Ishikawa (cell line): ENCODE measurements around the gene TTC13.

Experiments used
- CEBPB ChIP-seq: IDR thresholded peaks from 2 replicates; pipeline ENCODE4 v1.6.1; 2012
- CREB1 ChIP-seq: IDR thresholded peaks from 2 replicates; pipeline ENCODE4 v1.6.1; 2012; ENCODE audit warnings: low read depth
- EGR1 ChIP-seq: IDR thresholded peaks from 2 replicates; pipeline ENCODE4 v1.6.1; 2012
- EP300 ChIP-seq: IDR thresholded peaks from 2 replicates; pipeline ENCODE4 v1.6.1; 2012; ENCODE audit warnings: borderline replicate concordance
- FOXM1 ChIP-seq: IDR thresholded peaks from 2 replicates; pipeline ENCODE4 v1.6.1; 2012; ENCODE audit warnings: low read depth, borderline replicate concordance
- MAX ChIP-seq: IDR thresholded peaks from 2 replicates; pipeline ENCODE4 v1.6.1; 2012
- NFIC ChIP-seq: IDR thresholded peaks from 2 replicates; pipeline ENCODE4 v1.6.1; 2012
- RAD21 ChIP-seq: IDR thresholded peaks from 2 replicates; pipeline ENCODE4 v1.6.1; 2012; ENCODE audit warnings: low read depth
- REST ChIP-seq: IDR thresholded peaks from 2 replicates; pipeline ENCODE4 v1.6.1; 2012; ENCODE audit warnings: low read depth, mild to moderate bottlenecking
- TAF1 ChIP-seq: IDR thresholded peaks from 2 replicates; pipeline ENCODE4 v1.6.1; 2012; ENCODE audit warnings: low read depth, mild to moderate bottlenecking
- TCF12 ChIP-seq: IDR thresholded peaks from 2 replicates; pipeline ENCODE4 v1.6.1; 2012; ENCODE audit warnings: low read depth
- TEAD4 ChIP-seq: IDR thresholded peaks from 2 replicates; pipeline ENCODE4 v1.6.1; 2012
- USF1 ChIP-seq: IDR thresholded peaks from 2 replicates; pipeline ENCODE4 v1.6.1; 2012
- YY1 ChIP-seq: IDR thresholded peaks from 2 replicates; pipeline ENCODE4 v1.6.1; 2012; ENCODE audit warnings: low read depth
- ZBTB7A ChIP-seq: IDR thresholded peaks from 2 replicates; pipeline ENCODE4 v1.6.1; 2012; ENCODE audit warnings: low read depth

TTC13 gene

GRCh38 chr1:230948301-230948700 is 30.4 kb downstream of the TTC13 start:
- no peak for TF ChIP-seq TAF1
- no peak for TF ChIP-seq TEAD4
- TF ChIP-seq YY1 = no peak
- no peak for TF ChIP-seq MAX
- TF ChIP-seq USF1 = no peak
- TF ChIP-seq EGR1 = no peak
- TF ChIP-seq FOXM1 = no peak
- no peak for TF ChIP-seq NFIC
- no peak for TF ChIP-seq CEBPB
- no peak for TF ChIP-seq CREB1
- TF ChIP-seq RAD21 = no peak
- no peak for TF ChIP-seq REST

GRCh38 chr1:230943048-230943593 is 35.5 kb downstream of the TTC13 start:
- TF ChIP-seq CEBPB = no peak
- TF ChIP-seq RAD21 = no peak
- no peak for TF ChIP-seq TEAD4
- TF ChIP-seq USF1 = no peak
- no peak for TF ChIP-seq REST
- no peak for TF ChIP-seq FOXM1
- no peak for TF ChIP-seq TAF1
- TF ChIP-seq NFIC = no peak
- TF ChIP-seq YY1 = no peak
- no peak for TF ChIP-seq MAX
- TF ChIP-seq CREB1 = no peak
- no peak for TF ChIP-seq TCF12
- no peak for TF ChIP-seq ZBTB7A
- no peak for TF ChIP-seq EGR1
- TF ChIP-seq EP300 = no peak

GRCh38 chr1:230940848-230941247 is 37.8 kb downstream of the TTC13 start:
- no peak for TF ChIP-seq CEBPB
- TF ChIP-seq CREB1 = no peak
- no peak for TF ChIP-seq TCF12
- no peak for TF ChIP-seq TAF1
- TF ChIP-seq TEAD4 = no peak
- TF ChIP-seq USF1 = no peak
- TF ChIP-seq RAD21 = no peak
- no peak for TF ChIP-seq MAX
- no peak for TF ChIP-seq EGR1
- no peak for TF ChIP-seq REST
- TF ChIP-seq FOXM1 = no peak
- no peak for TF ChIP-seq EP300

GRCh38 chr1:230939806-230940489 is 38.7 kb downstream of the TTC13 start:
- TF ChIP-seq MAX = no peak
- no peak for TF ChIP-seq NFIC
- TF ChIP-seq USF1 = no peak
- no peak for TF ChIP-seq TCF12
- TF ChIP-seq YY1 = no peak
- TF ChIP-seq ZBTB7A = no peak
- no peak for TF ChIP-seq EP300
- TF ChIP-seq FOXM1 = no peak
- TF ChIP-seq REST = no peak
- TF ChIP-seq CREB1 = no peak
- no peak for TF ChIP-seq TAF1
- TF ChIP-seq CEBPB = no peak
